ENCODE data around the gene TTLL11. TPM values are rescaled to one million over a fixed set of nuclear protein-coding genes. Genes with fewer than 3 reads are reported as not detected.

The TTLL11 gene
- total RNA-seq, 4 donors from 2014 or later, result 7.9 to 14.4 (median 9.7) TPM

GRCh38 chr9:121917375-121918335 lies 175.5 kb downstream of the TTLL11 start:
- no peak overlapping the region for H3K4me3 ChIP-seq (replicated peaks in 1 of 3)
- no peak for DNase-seq
- intact Hi-C loops (cut with DNase I), result no loop called here
- TF ChIP-seq POLR2A (IDR thresholded peaks at IDR 0.05), result no peak
- no peak for TF ChIP-seq CTCF (IDR thresholded peaks at IDR 0.05)
- no peaks in the 10 kb centered on the region for H3K9me3 ChIP-seq
- H3K4me1 ChIP-seq, result peaks cover 6 to 9% of the 10 kb centered on the region in 2 donors
- no peaks in the 10 kb centered on the region for H3K27me3 ChIP-seq
- no peaks in the 10 kb centered on the region for H3K36me3 ChIP-seq
- WGBS, 2 donors, result 95 to 96% methylated on average over 4 of the region's 4 CpGs
- H3K27ac ChIP-seq, result no peak overlapping the region

GRCh38 chr9:121915304-121915625 lies 177.8 kb downstream of the TTLL11 start:
- 95% methylated on average over 4 of the region's 4 CpGs for WGBS, 2 donors
- Histone ChIP-seq H3K27me3 (no peaks in the 10 kb centered on the region), H3K4me1 (no peaks in the 10 kb centered on the region), H3K9me3 (no peaks in the 10 kb centered on the region), H3K4me3 (replicated peaks in 1 of 3) (no peak overlapping the region), H3K27ac (no peak overlapping the region), H3K36me3 (no peaks in the 10 kb centered on the region)
- no peak for TF ChIP-seq POLR2A (IDR thresholded peaks at IDR 0.05)
- no peak for TF ChIP-seq CTCF (IDR thresholded peaks at IDR 0.05)
- no peak for DNase-seq
- intact Hi-C loops (cut with DNase I), result no loop called here

GRCh38 chr9:121914604-121915303 lies 178.4 kb downstream of the TTLL11 start:
- H3K27me3 ChIP-seq, result no peaks in the 10 kb centered on the region
- TF ChIP-seq POLR2A (IDR thresholded peaks at IDR 0.05), result no peak
- no peak for TF ChIP-seq CTCF (IDR thresholded peaks at IDR 0.05)
- no peak overlapping the region for H3K4me3 ChIP-seq (replicated peaks in 1 of 3)
- H3K4me1 ChIP-seq, result no peaks in the 10 kb centered on the region
- 84 to 91% methylated on average over 10 of the region's 10 CpGs for WGBS, 2 donors
- DNase-seq, result no peak
- H3K27ac ChIP-seq, result no peak overlapping the region
- intact Hi-C loops (cut with DNase I), result no loop called here
- H3K9me3 ChIP-seq, result no peaks in the 10 kb centered on the region
- no peaks in the 10 kb centered on the region for H3K36me3 ChIP-seq

- no peak for TF ChIP-seq CTCF (IDR thresholded peaks at IDR 0.05)
- no peak for TF ChIP-seq POLR2A (IDR thresholded peaks at IDR 0.05)
- intact Hi-C loops (cut with DNase I), result no loop called here
- no peak for DNase-seq
- Histone ChIP-seq H3K4me3 (replicated peaks in 1 of 3) (no peak overlapping the region), H3K27ac (no peak overlapping the region), H3K9me3 (no peaks in the 10 kb centered on the region), H3K36me3 (no peaks in the 10 kb centered on the region), H3K27me3 (no peaks in the 10 kb centered on the region), H3K4me1 (no peaks in the 10 kb centered on the region)
- 92 to 96% methylated on average over 6 of the region's 6 CpGs for WGBS, 2 donors
These were observed 179.0 kb downstream of the TTLL11 start for GRCh38 chr9:121914017-121914595.
